ENCODE results near the gene BBS9.

The BBS9 gene

GRCh38 chr7:33388332-33388731 is 259.0 kb downstream of the BBS9 start:
- Histone ChIP-seq H3K9me3 (ENCODE audit: insufficient read depth, low read length) (no peaks in the 10 kb centered on the region), H3K4me2 (ENCODE audit: low read length) (no peak overlapping the region), H3K9ac (ENCODE audit: low read length) (no peak overlapping the region), H2AFZ (ENCODE audit: low read depth, low read length) (no peak overlapping the region), H3K36me3 (replicated peaks; ENCODE audit: low read depth, low read length) (no peaks in the 10 kb centered on the region), H3K4me3 (ENCODE audit: low read length) (no peak overlapping the region), H3K4me1 (ENCODE audit: low read length) (no peaks in the 10 kb centered on the region), H3K27me3 (ENCODE audit: low read depth, low read length) (no peaks in the 10 kb centered on the region), H3K79me2 (ENCODE audit: low read length) (no peaks in the 10 kb centered on the region), H4K20me1 (ENCODE audit: insufficient read depth, low read length) (no peaks in the 10 kb centered on the region), H3K27ac (ENCODE audit: low read length) (no peak overlapping the region)
- TF ChIP-seq EZH2phosphoT487 (IDR thresholded peaks at IDR 0.05; ENCODE audit: low read depth) (no peak), CTCF (IDR thresholded peaks at IDR 0.05; ENCODE audit: low read depth, low read length) (no peak)

GRCh38 chr7:33392148-33392547 is 262.8 kb downstream of the BBS9 start:
- no peak overlapping the region for H3K27ac ChIP-seq (ENCODE audit: low read length)
- no peak overlapping the region for H3K4me3 ChIP-seq (ENCODE audit: low read length)
- H3K9me3 ChIP-seq (ENCODE audit: insufficient read depth, low read length) = no peaks in the 10 kb centered on the region
- no peak overlapping the region for H3K9ac ChIP-seq (ENCODE audit: low read length)
- H3K79me2 ChIP-seq (ENCODE audit: low read length) = no peaks in the 10 kb centered on the region
- TF ChIP-seq CTCF (IDR thresholded peaks at IDR 0.05; ENCODE audit: low read depth, low read length) (no peak), EZH2phosphoT487 (IDR thresholded peaks at IDR 0.05; ENCODE audit: low read depth) (no peak)
- H2AFZ ChIP-seq (ENCODE audit: low read depth, low read length) = no peak overlapping the region
- no peak overlapping the region for H3K4me2 ChIP-seq (ENCODE audit: low read length)
- H3K27me3 ChIP-seq (ENCODE audit: low read depth, low read length) = no peaks in the 10 kb centered on the region
- no peaks in the 10 kb centered on the region for H3K4me1 ChIP-seq (ENCODE audit: low read length)
- H3K36me3 ChIP-seq (replicated peaks; ENCODE audit: low read depth, low read length) = no peaks in the 10 kb centered on the region
- no peaks in the 10 kb centered on the region for H4K20me1 ChIP-seq (ENCODE audit: insufficient read depth, low read length)

- Histone ChIP-seq H4K20me1 (ENCODE audit: insufficient read depth, low read length) (no peaks in the 10 kb centered on the region), H3K79me2 (ENCODE audit: low read length) (no peaks in the 10 kb centered on the region), H3K4me3 (ENCODE audit: low read length) (no peak overlapping the region), H3K27me3 (ENCODE audit: low read depth, low read length) (no peaks in the 10 kb centered on the region), H3K4me1 (ENCODE audit: low read length) (no peaks in the 10 kb centered on the region), H2AFZ (ENCODE audit: low read depth, low read length) (no peak overlapping the region), H3K9ac (ENCODE audit: low read length) (no peak overlapping the region), H3K27ac (ENCODE audit: low read length) (no peak overlapping the region), H3K9me3 (ENCODE audit: insufficient read depth, low read length) (no peaks in the 10 kb centered on the region), H3K36me3 (replicated peaks; ENCODE audit: low read depth, low read length) (no peaks in the 10 kb centered on the region), H3K4me2 (ENCODE audit: low read length) (no peak overlapping the region)
- no peak for TF ChIP-seq EZH2phosphoT487 (IDR thresholded peaks at IDR 0.05; ENCODE audit: low read depth)
- no peak for TF ChIP-seq CTCF (IDR thresholded peaks at IDR 0.05; ENCODE audit: low read depth, low read length)
Measured at GRCh38 chr7:33393770-33394169, 264.4 kb downstream of the BBS9 start.

GRCh38 chr7:33395340-33395739 is 266.0 kb downstream of the BBS9 start:
- no peak overlapping the region for H2AFZ ChIP-seq (ENCODE audit: low read depth, low read length)
- no peak overlapping the region for H3K9ac ChIP-seq (ENCODE audit: low read length)
- H3K27me3 ChIP-seq (ENCODE audit: low read depth, low read length) = no peaks in the 10 kb centered on the region
- no peak overlapping the region for H3K4me3 ChIP-seq (ENCODE audit: low read length)
- no peaks in the 10 kb centered on the region for H3K36me3 ChIP-seq (replicated peaks; ENCODE audit: low read depth, low read length)
- H4K20me1 ChIP-seq (ENCODE audit: insufficient read depth, low read length) = no peaks in the 10 kb centered on the region
- H3K9me3 ChIP-seq (ENCODE audit: insufficient read depth, low read length) = no peaks in the 10 kb centered on the region
- H3K4me2 ChIP-seq (ENCODE audit: low read length) = no peak overlapping the region
- H3K27ac ChIP-seq (ENCODE audit: low read length) = no peak overlapping the region
- TF ChIP-seq CTCF (IDR thresholded peaks at IDR 0.05; ENCODE audit: low read depth, low read length) (no peak), EZH2phosphoT487 (IDR thresholded peaks at IDR 0.05; ENCODE audit: low read depth) (no peak)
- H3K4me1 ChIP-seq (ENCODE audit: low read length) = no peaks in the 10 kb centered on the region
- H3K79me2 ChIP-seq (ENCODE audit: low read length) = no peaks in the 10 kb centered on the region

Measured in OCI-LY3 (cell line).